ENCODE data around the gene KYNU. TPM values are rescaled to one million over a fixed set of nuclear protein-coding genes. Genes with fewer than 3 reads are reported as not detected.
A peak's percentile ranks its signal among the peaks of the same experiment; 100 is the strongest.

KYNU gene
- total and polyA plus RNA-seq, 2 of the 13 experiments (the other 11 are each of a cell fraction or from before 2014, with no cell fraction given) = 21.9 to 68.6 TPM

DNA sequence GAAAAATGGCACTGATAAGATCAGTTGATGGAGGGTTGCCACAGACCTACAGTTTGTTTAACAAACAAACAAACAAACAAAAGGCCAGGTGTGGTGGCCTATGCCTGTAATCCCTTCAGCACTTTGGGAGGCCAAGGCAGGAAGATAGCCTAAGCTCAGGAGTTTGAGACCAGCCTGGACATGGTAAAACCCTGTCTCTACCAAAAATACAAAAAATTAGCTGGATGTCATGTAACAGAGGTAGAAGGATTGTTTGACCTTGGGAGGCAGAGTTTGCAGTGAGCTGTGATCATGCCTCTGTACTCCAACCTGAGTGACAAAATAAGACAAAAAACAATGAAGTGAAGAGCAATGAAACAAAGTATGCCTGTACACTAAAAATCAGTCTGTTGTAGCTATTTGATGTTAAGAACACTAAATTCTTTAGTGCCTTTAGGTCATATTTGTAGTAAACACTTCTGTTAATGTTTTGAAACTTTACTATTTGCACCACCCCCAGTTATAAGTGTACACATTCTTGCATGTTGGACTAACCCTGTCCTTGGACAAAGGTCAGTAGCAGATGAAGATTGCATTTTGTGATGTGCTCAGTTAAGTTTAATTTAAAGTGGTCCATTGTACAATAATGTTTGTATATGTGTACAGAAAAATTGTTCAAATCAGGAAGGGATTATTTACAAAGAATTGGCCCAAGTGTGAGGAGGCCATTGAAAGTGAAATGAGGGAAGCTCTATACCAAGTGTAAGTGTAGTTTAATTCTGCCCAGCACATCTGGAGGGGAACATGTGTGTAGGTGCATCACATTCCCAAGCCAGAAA is 73.9 kb downstream of the KYNU start (continued):
- TF ChIP-seq TCF7L2 (IDR thresholded peaks at IDR 0.05; ENCODE audit: low read depth, low read length) (0 out of 2 replicates have a peak, but pooled peaks have one; percentile 20), CBX5 (CRISPR knock-in tag; IDR thresholded peaks at IDR 0.05; ENCODE audit: borderline replicate concordance) (no peak), CEBPB (IDR thresholded peaks at IDR 0.05; ENCODE audit: borderline replicate concordance, low read depth, low read length) (peak; percentile 66; the same call in 1 of the 2 replicates), DMAP1 (CRISPR knock-in tag; IDR thresholded peaks at IDR 0.05) (peak; percentile 47; the same call in 1 of the 2 replicates), TP53 (CRISPR knock-in tag; conservative IDR thresholded peaks at IDR 0.05) (0 out of 2 replicates have a peak, but pooled peaks have one; percentile 65), ZNF281 (CRISPR knock-in tag; IDR thresholded peaks at IDR 0.05; ENCODE audit: borderline replicate concordance) (peak; percentile 95), ZNF501 (CRISPR knock-in tag; IDR thresholded peaks at IDR 0.05) (no peak), ZFX (CRISPR knock-in tag; IDR thresholded peaks at IDR 0.05; ENCODE audit: low read depth) (no peak), SAP130 (CRISPR knock-in tag; IDR thresholded peaks at IDR 0.05; ENCODE audit: low read depth) (peak; percentile 64), PHF8 (CRISPR knock-in tag; IDR thresholded peaks at IDR 0.05) (peak; percentile 30), ZNF574 (CRISPR knock-in tag; IDR thresholded peaks at IDR 0.05) (0 out of 2 replicates have a peak, but pooled peaks have one; percentile 19), ZSCAN20 (CRISPR knock-in tag; IDR thresholded peaks at IDR 0.05; ENCODE audit: borderline replicate concordance) (no peak), KMT2A (CRISPR knock-in tag; IDR thresholded peaks at IDR 0.05) (peak; percentile 16; the same call in 1 of the 2 replicates), ZNF543 (CRISPR knock-in tag; IDR thresholded peaks at IDR 0.05) (no peak), TBL1XR1 (IDR thresholded peaks at IDR 0.05; ENCODE audit: borderline replicate concordance, low read length, partially characterized antibody) (peak; percentile 37)
- TF ChIP-seq, protein P1, sequence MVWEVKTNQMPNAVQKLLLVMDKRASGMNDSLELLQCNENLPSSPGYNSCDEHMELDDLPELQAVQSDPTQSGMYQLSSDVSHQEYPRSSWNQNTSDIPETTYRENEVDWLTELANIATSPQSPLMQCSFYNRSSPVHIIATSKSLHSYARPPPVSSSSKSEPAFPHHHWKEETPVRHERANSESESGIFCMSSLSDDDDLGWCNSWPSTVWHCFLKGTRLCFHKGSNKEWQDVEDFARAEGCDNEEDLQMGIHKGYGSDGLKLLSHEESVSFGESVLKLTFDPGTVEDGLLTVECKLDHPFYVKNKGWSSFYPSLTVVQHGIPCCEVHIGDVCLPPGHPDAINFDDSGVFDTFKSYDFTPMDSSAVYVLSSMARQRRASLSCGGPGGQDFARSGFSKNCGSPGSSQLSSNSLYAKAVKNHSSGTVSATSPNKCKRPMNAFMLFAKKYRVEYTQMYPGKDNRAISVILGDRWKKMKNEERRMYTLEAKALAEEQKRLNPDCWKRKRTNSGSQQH (CRISPR knock-in tag; IDR thresholded peaks at IDR 0.05; ENCODE audit: low read depth) = 0 out of 2 replicates have a peak, but pooled peaks have one; percentile 59
- TF ChIP-seq, protein P2, sequence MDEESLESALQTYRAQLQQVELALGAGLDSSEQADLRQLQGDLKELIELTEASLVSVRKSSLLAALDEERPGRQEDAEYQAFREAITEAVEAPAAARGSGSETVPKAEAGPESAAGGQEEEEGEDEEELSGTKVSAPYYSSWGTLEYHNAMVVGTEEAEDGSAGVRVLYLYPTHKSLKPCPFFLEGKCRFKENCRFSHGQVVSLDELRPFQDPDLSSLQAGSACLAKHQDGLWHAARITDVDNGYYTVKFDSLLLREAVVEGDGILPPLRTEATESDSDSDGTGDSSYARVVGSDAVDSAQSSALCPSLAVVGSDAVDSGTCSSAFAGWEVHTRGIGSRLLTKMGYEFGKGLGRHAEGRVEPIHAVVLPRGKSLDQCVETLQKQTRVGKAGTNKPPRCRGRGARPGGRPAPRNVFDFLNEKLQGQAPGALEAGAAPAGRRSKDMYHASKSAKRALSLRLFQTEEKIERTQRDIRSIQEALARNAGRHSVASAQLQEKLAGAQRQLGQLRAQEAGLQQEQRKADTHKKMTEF (CRISPR knock-in tag; IDR thresholded peaks at IDR 0.05) = peak; percentile 80; the same call in 1 of the 2 replicates
- TF ChIP-seq, protein P3, sequence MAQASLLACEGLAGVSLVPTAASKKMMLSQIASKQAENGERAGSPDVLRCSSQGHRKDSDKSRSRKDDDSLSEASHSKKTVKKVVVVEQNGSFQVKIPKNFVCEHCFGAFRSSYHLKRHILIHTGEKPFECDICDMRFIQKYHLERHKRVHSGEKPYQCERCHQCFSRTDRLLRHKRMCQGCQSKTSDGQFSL (CRISPR knock-in tag; IDR thresholded peaks at IDR 0.05) = no peak; the same call in 1 of the 2 replicates
- TF ChIP-seq, protein P4, sequence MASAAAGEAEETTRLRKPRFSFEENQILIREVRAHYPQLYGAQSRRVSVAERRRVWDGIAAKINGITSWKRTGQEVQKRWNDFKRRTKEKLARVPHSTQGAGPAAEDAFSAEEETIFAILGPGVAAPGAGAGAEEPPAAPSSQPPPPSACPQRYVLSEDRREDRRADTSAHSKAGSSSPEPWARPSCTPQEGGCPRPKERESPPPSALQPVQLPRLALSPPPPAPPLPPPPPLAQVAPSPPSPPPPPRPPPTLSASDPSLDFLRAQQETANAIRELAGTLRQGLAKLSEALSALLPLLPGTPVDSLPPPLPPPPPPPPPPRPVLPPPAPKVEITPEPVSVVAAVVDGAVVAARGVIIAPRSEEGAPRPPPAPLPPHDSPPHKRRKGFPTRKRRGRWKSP (CRISPR knock-in tag; IDR thresholded peaks at IDR 0.05) = peak; percentile 54; the same call in 1 of the 2 replicates

Measured in HepG2 (cell line).